ENCODE measurements around the gene DGKB.
"Not testable (repeated sequence)": the region's sequence is repeated elsewhere in the genome, so short reads cannot be mapped to it uniquely, and the experiment has no call there.

The DGKB gene

DNA sequence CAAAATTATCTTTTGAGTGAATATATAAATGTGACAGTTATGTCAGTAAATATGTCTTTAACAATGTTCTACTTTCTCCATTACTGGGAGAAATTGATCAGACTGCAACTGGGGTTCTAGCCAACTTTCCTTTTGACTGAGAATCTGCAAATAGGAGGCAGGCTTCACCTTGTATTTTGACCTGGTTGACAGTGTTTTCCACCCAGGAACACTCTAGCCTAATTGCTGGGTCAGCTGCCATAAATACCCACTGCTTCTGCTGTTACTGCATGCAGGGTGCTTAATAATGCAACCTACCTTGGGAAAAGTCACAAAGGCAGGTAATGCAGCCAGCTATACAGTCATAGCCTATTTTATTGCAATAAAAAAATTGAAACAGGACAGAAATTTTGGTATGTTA, 319.0 kb downstream of the DGKB start:
- DNase-seq (ENCODE audit: low read depth): no peak

DNA sequence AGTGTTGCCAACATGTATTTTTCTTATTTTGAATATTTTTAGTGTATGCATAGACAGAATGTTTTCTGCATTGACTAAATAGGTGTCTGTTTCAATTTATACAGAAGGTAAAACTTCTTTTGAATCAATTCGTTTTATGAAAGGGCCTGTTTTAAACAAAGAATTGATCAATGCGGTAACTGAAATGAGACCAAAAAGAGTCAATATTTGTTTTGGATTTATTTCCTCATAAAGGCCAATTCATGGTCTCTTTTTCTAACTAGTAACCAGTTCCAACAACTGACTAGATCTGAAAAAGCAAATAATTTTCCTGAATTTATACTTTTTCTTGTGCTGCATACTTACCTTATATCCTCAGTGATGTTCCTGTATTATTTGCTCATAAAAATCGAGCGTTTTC, 320.5 kb downstream of the DGKB start:
- DNase-seq (ENCODE audit: low read depth): no peak

DNA sequence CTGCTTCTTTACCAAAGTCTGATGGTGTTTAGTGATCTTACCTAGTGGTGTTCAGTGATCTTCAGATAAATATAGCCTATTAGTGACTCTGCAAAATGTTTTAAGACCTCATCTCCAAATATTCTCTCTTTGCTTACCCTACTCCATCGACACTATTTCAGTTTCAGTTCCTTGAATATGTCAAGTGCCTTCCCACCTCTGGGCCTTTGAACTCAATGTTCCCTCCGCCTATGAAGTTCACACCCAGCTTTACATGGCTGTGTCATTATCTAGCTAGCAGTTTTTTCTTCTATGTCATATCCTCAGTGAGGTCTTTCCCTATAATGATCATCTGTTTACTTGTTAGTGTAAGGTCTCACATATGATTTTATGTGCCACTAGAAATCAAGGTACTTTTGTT, 322.6 kb downstream of the DGKB start:
- no peak for DNase-seq (ENCODE audit: low read depth)

DNA sequence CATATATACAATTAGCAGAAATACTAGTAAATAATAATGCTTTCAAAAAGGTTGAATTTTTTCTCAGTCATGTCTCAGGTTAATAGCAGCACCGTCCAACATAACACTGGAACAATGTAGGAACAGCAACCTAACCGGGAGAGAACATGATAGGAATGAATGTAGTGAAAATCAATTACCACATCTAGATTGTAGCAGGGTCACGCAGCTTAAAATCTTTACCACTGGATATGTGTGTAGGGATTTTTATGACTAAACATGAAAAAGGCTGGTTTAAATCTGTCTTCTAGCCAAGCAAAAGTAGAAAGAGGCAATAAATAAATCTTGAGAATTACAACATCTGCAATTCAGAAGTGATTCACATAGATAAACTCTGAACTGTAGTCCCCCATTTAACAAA, 326.0 kb downstream of the DGKB start:
- DNase-seq (ENCODE audit: low read depth): no peak

DNA sequence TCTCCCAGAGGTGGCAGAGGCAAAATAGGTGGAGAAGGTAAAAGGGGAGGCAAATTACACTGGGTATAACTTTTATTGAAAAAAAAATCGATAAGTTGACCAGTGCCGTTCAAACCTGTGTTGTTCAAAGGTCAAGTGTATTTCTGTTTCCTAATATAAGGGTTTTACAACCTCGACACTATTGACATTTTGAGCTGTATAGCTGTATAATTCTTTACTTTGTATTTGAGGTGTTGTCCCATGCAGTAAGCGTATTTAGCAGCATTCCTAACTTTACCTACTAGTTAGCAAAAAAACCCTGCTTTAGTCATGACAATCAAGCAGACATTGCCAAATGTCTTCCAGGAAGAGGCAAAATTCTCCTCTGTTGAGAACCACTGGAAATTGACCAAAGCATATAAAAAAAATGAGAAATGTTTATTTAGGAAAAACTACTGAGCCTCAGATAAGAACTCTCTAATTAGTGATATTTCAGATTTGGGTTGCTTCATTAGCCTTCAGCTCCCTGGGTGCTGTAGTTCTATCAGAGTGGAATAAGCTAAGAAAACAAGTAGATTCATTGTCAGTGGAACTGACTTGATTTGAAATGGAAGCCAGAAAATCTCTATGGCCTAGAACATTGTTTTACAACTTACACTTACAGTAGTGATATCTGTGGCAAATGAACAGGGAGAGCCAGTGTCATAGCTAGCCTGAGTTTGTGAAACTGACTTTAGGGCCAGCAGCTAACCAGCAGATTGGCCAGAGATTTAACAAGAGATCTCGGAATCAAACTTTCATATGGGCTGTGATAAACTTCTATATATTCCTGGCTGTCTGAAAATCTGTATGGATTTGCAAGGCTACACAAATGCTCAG, 331.6 kb downstream of the DGKB start:
- no peak for DNase-seq (ENCODE audit: low read depth)

DNA sequence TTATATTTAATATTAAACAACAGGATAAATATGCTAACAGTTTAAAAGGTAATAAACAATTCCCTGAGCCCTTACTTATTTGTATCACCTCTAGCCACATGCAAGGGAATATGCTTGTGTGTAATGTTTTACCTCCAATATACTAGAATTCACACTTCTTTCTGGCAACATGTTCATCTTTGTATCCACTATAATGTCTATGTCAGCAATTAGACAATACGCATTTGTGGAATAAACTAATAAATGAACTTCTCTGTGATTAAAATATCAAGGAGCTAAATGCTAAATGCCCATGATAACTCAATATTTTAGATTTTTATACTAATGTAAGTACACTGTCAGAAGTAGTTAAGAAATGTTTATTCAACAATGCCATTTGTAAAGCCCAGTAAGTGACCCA, 350.5 kb downstream of the DGKB start:
- DNase-seq (ENCODE audit: low read depth): no peak

DNA sequence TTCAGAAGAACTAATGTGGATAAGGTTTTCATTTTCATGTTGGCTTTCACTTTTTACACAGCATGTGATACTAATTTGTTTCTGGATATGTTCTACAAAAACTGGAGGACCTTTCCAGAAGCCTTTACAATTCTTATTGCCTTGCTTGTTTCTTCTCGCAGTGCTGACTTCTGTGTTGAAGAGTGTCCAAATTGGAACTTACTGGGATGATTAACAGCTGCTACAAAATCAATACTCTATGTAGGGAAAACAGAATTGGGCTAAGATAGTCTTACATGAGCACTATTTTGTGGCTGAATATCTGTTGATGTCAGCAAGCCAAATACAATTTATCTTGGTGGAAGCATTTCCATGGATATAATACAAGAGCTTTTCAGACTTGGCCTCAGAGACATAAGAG, 351.2 kb downstream of the DGKB start:
- DNase-seq (ENCODE audit: low read depth): no peak

DNA sequence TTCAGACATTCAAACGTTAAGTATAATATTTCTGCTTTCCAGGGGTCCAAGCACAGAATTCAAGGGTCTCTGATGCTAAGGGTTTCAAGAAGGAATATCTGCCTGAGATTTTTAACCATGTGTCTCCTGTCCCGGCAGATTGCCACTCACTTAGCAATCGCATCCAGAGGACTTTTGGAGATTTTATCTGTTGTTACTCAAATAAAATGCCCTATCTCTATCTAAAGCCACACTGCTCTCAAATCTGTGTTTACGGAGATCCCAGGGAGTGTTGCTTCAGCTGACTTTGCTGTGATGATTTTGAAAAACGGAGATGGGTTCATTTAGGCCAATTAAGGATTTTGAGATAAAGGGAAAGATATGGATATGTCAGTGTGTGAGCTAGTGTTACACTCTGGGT, 359.9 kb downstream of the DGKB start:
- no peak for DNase-seq (ENCODE audit: low read depth)

DNA sequence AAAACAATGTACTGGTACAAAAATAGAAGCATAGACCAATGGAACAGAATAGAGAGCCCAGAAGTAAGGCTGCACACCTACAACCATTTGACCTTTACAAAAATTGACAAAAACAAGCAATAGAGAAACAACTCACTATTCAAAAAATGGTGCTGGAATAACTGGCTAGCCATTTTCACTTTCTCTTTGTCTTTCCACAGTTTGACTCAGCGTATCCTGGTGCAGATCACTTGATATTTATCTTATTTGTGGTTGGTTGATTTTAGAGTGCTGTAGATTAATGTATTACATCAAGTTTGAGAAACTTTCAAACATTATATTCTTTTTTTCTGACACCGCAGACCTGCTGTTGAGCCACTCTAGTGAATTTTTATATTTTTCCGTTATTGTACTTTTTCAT, 381.4 kb downstream of the DGKB start:
- no peak for DNase-seq (ENCODE audit: low read depth)

DNA sequence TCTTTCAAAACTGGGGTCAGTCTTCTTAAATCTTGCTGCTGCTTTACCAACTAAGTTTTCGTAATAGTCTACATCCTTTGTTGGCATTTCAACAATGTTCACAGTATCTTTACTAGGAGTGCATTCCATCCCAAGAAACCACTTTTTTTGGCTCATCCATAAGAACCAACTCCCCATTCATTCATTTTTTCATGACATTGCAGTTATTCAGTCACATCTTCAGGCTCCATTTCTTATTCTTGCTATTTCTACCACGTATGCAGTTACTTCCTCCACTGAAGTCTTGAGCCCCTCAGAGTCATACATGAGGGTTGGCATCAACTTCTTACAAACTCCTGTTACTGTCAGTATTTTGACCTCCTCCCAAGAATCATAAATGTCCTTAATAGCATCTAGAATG, 392.3 kb downstream of the DGKB start:
- no peak for DNase-seq (ENCODE audit: low read depth)

DNA sequence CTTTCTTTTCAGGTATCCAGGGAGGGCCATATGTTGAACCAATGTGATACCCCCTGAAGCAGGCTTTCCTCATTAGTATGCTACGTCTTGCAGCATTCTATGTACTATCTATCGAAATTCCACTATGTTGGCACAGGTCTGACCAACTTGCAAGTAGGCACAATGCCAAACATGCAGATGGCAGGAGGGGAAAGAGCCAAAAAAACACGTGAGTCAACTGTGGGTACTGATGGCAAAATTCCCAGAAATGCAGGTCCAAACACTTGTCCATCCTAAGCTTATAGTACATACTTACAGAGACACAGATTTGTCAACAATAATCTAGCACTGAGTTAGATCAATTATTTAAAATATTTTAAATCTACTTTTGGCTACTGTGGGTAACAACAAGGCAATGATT, 394.9 kb downstream of the DGKB start:
- DNase-seq (ENCODE audit: low read depth): peak; percentile 82

DNA sequence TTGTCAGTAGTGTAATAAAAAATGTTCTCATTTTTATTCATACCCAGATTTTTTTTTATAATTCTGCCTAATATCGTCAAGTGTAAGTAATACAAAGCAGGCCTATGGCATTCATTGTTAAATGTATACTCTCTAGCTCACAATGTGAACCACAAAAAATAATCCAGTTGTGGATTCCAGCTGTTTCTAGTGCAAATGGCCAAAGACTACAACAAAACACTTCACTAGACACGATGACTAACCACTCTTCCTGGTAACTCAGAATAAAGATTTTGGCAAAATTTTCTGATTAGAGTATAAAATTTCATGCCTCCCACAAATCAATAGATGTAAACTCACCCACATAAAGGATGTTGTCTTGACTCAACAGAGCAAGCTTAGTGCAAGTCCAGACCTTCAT, 396.6 kb downstream of the DGKB start:
- no peak for DNase-seq (ENCODE audit: low read depth)

DNA sequence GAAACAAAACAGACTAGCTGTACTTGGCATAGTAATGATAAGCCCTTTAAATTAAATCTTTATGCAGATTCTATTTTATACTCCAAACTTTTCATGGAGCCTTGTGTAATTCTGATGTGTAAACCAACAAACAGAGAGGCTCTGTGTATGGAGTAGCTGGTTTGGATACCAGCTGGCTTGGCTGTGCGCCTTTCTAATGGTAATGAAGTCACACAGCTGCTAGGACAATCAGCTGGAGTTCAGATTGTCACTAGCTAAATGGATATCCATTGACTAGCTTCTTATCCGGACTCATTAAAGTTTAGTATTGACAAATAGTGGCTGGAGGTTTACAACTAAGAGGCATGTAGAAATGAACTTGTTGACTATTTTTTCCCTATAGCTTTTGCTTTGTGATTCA, 398.4 kb downstream of the DGKB start:
- no peak for DNase-seq (ENCODE audit: low read depth)

DNA sequence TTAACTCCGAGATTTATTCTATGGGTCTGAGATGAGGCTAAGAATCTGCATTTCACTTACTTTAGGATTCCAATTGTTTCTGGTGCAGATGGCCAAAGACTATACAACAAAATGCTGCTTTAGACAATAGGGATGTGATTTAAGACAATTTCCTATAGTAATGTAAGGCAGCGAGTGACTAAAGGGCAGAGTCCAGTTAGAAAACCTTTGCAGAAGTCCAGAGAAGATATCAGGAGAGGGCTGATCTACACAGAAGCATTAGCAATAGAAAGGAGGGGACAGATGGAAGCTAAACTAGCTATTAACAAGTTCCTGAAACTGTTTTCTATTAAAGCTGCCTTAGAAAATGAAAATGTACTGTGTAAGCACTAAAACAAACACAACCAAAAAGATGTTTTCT, 398.9 kb downstream of the DGKB start:
- no peak for DNase-seq (ENCODE audit: low read depth)

DNA sequence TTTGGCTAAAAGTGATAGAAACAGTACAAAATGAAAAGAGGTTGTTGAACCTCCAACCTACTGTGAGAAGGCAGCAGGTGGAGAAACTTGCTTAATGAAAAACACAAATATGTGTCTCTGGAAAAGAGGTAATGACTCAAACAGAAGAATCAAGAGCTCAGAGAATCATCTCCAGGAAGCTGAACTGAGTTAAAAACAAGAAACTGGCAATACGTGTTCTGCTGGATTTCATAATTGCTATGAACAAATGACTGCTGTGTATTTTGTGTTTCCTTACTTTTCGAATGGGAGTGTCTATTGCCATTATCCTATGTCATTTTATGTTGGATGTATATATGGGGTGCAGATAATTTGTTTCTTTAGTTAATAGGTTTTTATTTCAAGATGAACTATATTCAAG, 401.1 kb downstream of the DGKB start:
- no peak for DNase-seq (ENCODE audit: low read depth)

DNA sequence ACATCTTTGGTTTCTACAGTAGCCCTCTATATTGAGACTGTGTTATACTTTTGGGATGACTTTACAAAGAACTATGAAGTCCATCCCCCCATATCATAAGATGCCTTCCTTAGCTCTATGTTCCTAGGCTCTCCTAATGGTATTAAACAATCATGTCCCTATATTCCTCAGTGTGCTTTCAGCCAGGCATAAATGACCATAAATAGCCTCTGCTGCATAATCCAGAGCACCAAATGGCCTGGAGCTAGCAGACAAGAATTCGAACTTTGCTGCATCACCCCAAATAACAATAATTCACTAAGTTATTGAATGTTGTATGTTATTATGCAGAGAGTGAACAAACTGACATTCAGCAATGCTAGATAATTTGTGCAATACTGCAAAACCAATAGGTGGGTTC, 405.2 kb downstream of the DGKB start:
- no peak for DNase-seq (ENCODE audit: low read depth)

DNA sequence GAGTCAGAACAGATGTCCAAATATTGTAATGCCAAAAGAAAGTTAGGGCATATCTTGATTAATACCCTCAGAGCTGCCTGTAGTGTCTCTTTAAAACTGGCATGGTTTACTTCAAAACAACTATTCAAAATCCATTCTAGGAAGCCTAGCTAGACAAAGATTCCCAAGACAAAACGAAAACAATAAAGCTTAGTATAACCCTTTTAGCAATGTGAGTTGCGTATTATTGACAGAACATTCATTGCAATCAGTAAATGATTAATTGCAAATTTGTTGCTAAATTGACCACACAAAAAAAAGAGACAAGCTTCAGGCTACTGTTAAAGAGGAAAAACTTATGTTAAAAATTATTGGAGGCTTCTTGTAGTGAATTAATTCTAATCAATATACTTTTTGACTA, 406.9 kb downstream of the DGKB start:
- no peak for DNase-seq (ENCODE audit: low read depth)

DNA sequence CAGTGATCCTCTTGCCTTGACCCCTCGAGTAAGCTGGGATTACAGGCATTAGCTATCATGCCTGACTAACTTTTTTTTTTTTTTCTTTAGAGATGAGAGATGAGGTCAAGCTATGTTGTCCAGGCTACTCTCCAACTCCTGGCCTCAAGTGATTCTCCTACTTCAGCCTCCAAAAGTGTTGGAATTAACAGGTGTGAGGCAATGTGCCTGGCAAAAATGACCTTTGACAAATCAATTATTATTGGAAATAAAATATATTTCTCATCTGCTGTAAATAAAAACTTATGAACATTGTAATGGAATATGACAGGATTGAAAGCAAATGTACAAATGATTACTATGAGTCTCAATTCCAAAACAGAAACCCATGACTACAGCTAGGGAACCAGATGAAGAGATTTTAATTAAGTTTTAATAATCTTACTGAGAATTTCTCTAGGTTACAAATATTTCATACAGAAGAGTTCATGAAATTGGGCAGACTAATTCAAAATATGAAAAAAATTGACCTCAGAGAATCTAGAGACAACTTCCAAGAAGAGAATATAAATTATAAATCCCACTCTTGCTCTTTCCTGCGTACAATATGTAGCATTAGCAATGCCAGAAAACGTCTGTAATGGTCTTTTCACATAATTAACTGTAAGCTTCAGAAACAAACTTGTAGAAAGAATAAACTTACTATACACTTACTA, 414.7 kb downstream of the DGKB start:
- DNase-seq (ENCODE audit: low read depth): no peak

DNA sequence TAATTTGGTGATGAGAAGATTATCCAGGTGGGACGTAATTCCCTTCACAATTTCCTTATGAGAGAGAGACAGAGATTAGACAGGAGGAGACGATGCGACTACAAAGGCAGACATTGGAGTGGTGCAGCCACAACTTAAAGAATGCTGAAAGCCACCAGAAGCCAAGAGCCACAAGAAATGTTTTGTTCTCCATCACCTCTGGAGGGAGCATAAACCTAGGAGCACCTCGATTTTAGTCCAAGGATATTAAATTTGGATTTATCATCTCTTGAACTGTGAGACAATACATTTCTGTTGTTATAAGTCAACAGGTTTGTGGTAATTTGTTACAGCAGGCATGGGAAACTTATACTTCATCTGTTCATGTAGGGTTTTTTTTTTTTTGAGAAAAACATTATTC, 418.9 kb downstream of the DGKB start:
- no peak for DNase-seq (ENCODE audit: low read depth)

DNA sequence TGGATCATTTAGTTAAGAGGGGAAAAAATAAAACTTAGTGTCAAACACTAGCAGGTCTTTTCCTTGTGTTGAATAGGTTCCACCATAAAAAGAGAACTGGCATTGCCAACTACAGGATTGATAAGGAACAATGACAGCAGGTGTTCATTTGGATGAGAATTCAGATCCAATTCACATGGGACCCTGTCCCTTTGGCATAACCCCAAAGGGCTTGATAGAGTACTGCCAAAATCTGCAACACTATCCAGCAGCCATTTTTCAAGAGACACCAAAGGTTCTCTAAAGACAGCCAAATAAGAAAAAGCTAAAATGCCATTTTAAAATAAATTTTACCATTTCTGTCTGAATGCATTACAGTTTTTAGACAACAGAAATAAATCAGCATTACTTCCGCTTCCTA, 422.3 kb downstream of the DGKB start:
- no peak for DNase-seq (ENCODE audit: low read depth)

DNA sequence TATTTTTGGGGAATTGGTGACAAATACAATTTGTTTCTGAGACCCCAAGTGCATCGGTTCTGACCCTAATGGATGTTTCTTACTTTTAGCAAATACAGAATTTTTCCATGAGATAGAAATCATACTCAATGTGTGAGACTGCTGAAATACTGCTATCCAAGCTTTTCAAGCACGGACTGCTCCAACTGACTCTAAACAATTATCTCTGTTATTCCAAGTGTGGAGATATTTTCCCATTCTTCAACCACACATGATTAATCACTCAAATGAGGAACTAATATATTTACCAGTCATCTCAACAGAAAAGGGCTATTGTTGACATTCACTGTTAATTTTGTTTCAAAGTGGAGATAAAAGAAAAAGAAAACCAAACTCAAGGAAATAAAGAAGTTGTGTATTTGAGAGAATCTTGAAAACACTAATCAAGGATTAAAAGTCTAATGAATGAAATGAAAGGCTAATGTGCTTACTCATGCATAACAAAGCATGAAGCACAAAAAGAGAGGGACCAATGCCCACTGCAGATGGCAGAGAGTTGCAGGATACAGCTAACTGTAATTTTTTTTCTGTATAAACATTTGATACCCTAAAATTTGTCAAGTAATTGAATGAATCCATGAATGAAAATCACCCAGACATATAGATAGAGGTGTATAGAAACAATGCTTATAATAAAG, 423.6 kb downstream of the DGKB start:
- DNase-seq (ENCODE audit: low read depth): no peak

DNA sequence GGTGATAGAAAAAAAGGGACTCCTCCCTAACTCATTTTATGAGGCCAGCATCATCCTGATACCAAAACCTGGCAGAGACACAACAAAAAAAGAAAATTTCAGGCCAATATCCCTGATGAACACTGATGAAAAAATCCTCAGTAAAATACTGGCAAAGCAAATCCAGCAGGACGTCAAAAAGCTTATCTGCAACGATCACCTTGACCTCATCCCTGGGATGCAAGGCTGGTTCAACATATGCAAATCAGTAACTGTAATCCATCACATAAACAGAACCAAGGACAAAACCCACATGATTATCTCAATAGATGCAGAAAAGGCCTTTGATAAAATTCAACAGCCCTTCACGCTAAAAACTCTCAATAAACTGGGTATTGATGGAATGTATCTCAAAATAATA, 440.8 kb downstream of the DGKB start:
- DNase-seq (ENCODE audit: low read depth): not testable (repeated sequence)

DNA sequence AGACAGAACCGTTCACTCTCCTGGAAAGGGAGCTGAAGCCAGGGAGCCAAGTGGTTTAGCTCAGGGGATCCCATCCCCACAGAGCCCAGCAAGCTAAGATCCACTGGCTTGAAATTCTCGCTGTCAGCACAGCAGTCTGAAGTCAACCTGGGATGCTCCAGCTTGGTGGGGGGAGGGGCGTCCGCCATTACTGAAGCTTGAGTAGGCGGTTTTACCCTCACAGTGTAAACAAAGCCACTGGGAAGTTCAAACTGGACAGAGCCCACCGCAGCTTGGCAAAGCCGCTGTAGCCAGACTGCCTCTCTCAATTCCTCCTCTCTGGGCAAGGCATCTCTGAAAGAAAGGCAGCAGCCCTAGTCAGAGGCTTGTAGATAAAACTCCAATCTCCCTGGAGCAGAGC, 443.7 kb downstream of the DGKB start:
- DNase-seq (ENCODE audit: low read depth): not testable (repeated sequence)
